ENCODE measurements around the gene UBXN6. TPM values are rescaled to one million over a fixed set of nuclear protein-coding genes. Genes with fewer than 3 reads are reported as not detected.

UBXN6 gene, protein sequence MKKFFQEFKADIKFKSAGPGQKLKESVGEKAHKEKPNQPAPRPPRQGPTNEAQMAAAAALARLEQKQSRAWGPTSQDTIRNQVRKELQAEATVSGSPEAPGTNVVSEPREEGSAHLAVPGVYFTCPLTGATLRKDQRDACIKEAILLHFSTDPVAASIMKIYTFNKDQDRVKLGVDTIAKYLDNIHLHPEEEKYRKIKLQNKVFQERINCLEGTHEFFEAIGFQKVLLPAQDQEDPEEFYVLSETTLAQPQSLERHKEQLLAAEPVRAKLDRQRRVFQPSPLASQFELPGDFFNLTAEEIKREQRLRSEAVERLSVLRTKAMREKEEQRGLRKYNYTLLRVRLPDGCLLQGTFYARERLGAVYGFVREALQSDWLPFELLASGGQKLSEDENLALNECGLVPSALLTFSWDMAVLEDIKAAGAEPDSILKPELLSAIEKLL
- total RNA-seq = 10 to 100 TPM; 31.1 to 42.4 TPM

DNA sequence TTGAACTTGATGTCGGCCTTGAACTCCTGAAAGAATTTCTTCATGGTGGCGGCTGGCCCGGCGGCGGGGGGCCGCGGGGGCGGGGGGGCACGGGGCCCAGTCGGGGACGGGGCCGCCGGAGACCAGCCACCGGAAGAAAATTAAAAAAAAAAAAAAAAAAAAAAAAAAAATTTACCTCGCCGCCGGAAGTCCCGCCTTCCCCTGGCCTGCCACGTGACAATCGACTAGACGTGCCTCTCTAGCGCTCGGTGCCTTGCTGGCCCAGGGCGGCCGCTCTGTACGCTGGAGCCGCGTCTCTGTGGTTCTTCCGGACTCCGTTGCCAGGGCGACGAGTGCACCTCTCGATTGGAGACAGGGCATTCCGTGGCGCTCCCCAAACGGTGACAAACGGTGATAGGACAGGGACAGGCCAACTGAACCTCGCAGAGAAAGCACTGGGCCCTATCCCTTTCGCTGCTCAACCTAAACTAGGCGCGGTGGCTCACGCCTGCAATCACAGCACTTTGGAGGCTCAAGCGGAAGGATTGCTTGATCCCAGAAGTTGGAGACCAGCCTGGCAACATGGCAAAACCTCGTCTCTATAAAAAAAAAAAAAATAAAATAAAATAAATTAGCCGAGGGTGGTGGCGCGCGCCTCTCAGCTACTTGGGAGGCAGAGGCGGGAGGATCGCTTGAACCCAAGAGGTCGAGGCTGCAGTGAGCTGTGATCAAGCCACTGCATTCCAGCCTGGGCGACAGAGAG lies at the start of gene UBXN6:
TSS of gene UBXN6 (minus strand) at position 141 of the 742 bp plus-strand sequence. CDS start at position 44, 97 bp downstream.
- Mint-ChIP-seq H3K27ac (peak within 1 kb of the TSS; percentile 91 to 96), H3K9me3 (no peaks in the 10 kb centered on the region)

GRCh38 chr19:4507150-4507452 lies 49.5 kb upstream of the UBXN6 start:
- H3K9me3 Mint-ChIP-seq = no peaks in the 10 kb centered on the region
- ATAC-seq (no peak), DNase-seq (ENCODE audit: low spot score in 2 of 2) (no peak)
- peak overlapping the region in 1 of 2 donors; percentile 4 for H3K27ac Mint-ChIP-seq
- no peaks in the 10 kb centered on the region for H3K36me3 Mint-ChIP-seq

More for the DNA sequence above, at the start of gene UBXN6:
- DNase-seq (ENCODE audit: low spot score in 2 of 2) = peak; percentile 98 to 99
- ATAC-seq = peak; percentile 95 to 100
- no peaks in the 10 kb centered on the region for H3K36me3 Mint-ChIP-seq

DNA sequence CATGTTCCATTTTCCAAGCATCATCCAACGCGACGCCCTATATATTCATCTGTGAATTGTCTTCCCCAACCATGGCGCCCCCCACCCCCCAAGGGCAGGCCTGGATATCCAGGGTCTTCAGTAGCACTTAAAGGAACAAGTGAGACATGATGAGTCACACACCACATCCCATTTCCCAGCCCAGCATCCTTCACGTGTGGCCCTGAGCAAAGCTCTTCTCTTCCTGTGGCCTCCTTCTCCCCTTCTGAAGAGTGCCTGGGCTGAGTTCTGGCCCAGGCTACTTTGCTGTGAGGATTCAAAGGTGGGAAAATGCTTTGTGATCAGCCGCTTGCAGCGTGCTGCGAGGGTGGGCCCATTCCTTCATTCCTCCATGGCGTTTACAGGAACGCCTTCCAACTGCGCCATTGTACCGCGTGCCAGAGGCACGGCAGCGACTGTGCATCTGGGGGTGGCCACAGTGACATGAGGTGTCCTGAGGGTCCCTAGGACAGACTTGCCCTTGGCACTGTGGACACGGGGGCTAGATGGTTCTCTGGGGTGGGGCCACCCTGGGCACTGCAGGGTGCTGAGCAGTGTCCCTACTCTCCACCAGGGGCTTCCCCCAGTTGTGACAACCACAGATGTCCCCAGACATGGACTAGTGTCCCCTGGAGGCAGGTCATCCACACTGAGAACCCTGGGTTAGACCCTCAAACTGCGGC lies 49.0 kb upstream of the UBXN6 start:
- no peaks in the 10 kb centered on the region for H3K36me3 Mint-ChIP-seq
- H3K27ac Mint-ChIP-seq = peak overlapping the region; percentile 4 to 51
- ATAC-seq (peak; percentile 44 to 51), DNase-seq (ENCODE audit: low spot score in 2 of 2) (no peak)
- no peaks in the 10 kb centered on the region for H3K9me3 Mint-ChIP-seq

DNA sequence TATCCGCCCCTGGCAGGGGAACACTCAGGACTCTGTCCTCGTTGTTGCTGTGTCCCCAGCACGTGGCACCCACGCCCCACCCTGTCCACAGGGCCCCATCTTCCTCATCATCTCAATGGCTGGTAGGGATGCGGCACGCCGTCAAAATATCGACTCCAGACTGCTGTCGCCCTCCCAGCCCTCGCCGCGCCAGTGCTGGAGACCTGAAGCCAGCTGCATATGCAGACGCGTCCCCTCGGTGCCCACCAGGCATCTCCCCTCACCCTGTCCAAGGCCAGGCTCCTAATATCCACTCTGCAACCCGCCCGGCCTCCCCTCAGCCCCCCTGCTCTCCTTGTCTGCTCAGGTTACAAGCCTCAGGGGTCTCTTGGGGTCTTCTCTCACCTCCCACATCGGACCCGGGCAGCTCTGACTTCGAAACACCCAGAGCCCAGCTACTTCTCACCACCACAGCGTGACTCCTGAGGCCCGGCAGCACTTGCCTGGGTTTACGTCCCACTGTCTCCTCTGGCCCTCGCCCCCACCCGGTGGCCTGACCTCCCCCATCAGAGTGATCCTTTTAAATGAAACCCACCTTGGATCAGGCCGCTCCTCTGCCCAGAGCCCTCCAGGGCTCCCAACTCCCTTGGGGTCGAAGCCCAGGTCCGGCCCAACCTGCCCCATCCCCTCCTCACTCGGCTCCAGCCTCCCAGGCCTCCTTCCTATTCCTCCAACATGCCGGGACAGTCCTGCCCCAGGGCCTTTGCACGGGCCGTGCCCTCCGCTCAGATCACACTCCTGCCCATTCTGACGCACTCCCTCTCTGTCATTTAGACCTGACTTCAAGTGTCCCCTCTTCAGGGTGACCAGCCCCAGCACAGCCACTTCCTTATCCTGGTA lies 48.2 kb upstream of the UBXN6 start:
- no peak for DNase-seq (ENCODE audit: low spot score in 2 of 2)
- ATAC-seq = peak in 1 of 2 donors; percentile 3
- H3K9me3 Mint-ChIP-seq = no peaks in the 10 kb centered on the region
- H3K27ac Mint-ChIP-seq = peak overlapping the region; percentile 4 to 51
- H3K36me3 Mint-ChIP-seq = no peaks in the 10 kb centered on the region

GRCh38 chr19:4504891-4505569 lies 47.4 kb upstream of the UBXN6 start:
- peak overlapping the region; percentile 4 to 84 for H3K27ac Mint-ChIP-seq
- peak in 1 of 2 donors; percentile 41 for ATAC-seq
- no peak for DNase-seq (ENCODE audit: low spot score in 2 of 2)
- no peaks in the 10 kb centered on the region for H3K9me3 Mint-ChIP-seq
- H3K36me3 Mint-ChIP-seq = no peaks in the 10 kb centered on the region

GRCh38 chr19:4504297-4504701 lies 46.7 kb upstream of the UBXN6 start:
- ATAC-seq = no peak
- no peak for DNase-seq (ENCODE audit: low spot score in 2 of 2)
- Mint-ChIP-seq H3K36me3 (no peaks in the 10 kb centered on the region), H3K27ac (no peak overlapping the region), H3K9me3 (no peaks in the 10 kb centered on the region)

DNA sequence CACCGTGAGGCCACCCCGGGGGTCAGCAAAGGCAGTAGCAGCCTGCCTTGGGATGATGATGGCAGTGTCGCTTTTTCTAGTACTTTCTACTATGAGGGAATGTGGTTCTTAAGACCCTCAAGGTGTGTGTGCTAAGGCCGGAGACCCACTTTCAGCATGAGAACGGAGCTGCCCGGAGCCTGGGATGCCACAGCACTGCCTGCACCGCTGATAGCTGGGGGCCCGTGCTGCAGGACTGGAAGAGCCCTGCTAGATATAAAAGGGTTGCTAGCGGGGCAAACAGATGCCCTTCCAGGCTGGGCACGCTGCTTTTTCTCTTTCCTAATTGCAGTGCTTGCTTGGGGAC lies 46.2 kb upstream of the UBXN6 start:
- DNase-seq (ENCODE audit: low spot score in 2 of 2) = no peak
- H3K27ac Mint-ChIP-seq = no peak overlapping the region
- no peak for ATAC-seq
- no peaks in the 10 kb centered on the region for H3K9me3 Mint-ChIP-seq
- no peaks in the 10 kb centered on the region for H3K36me3 Mint-ChIP-seq

DNA sequence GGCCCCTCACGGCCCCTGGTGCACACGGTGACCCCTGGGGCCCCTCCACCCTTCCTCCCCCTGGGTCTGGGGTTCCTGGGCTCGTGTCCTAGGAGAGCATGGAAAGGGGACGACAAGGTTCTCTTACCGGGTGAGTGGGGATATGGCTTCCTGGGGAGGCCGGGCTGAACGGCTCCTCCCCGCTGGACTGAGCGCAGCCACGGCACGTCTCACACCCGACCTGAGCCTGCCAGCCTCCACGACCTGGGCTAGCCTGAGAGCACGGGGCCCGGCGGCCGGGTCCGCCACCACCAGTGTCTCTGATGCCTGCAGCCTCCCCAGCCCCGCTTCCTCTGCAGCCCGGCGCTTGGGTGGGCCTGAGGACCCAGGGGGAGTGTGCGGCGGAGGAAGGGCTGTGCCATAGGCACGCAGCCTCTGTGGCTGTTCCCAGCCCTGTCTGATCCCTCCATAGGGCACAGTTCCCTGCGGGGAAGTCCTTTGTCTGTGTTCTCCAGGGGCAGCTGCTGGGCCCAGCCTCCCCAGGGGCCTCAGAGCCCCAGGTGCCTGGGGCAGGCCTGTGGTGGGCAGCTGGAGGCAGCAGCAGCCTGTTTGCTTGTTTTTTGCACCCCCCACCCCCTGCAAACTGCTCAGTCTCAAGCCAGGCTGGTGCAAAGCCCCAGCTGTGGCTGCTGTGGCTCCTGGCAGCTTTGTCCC lies 45.7 kb upstream of the UBXN6 start:
- Mint-ChIP-seq H3K9me3 (no peaks in the 10 kb centered on the region), H3K27ac (no peak overlapping the region), H3K36me3 (no peaks in the 10 kb centered on the region)
- DNase-seq (ENCODE audit: low spot score in 2 of 2) = no peak
- ATAC-seq = no peak

DNA sequence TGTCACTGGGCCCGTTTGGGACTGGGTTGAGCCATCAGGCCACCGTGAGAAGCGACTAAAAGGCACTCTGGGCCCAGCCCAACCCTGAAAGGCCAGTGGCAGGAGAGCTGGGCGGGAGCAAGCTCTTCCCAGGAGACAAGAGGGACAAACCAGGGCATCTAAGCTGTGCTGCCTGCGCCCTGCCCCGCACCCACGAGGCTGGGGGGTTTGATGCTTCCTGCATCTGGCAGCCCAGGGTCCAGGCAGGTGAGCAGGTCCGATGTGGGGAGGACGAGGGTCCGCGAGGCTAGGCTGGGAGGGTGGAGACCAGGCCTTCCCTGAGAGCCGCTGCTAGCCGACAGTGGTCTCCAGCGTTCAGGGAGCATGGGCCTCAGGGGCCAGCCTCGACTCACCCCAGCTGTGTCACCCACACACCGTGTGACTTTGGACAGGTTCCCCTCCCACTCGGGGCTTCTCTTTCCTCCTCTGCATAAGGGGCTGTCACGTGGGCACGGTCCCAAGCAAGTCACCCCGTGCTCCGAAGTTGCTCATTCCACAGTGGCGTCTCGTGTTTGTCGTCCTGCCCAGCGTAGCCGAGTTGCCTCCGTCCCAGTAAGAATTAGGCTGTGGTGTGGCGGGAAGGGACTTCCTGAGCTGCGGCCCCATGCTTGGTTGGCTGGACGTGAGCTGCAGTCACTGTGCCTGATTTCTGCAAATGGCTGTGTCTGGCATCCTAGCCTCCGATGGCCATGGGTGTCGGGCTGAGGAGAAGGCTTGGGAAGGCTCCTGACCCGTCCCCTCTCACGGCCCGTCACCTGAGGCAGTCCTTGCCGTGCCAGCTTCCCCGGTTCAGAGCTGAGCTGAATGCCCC lies 44.9 kb upstream of the UBXN6 start:
- H3K27ac Mint-ChIP-seq = no peak overlapping the region
- DNase-seq (ENCODE audit: low spot score in 2 of 2) (no peak), ATAC-seq (no peak)
- no peaks in the 10 kb centered on the region for H3K9me3 Mint-ChIP-seq
- H3K36me3 Mint-ChIP-seq = no peaks in the 10 kb centered on the region

- H3K9me3 Mint-ChIP-seq = no peaks in the 10 kb centered on the region
- no peaks in the 10 kb centered on the region for H3K36me3 Mint-ChIP-seq
- DNase-seq (ENCODE audit: low spot score in 2 of 2) = no peak
- ATAC-seq = no peak
- no peak overlapping the region for H3K27ac Mint-ChIP-seq
Measured at GRCh38 chr19:4501691-4502090, 44.1 kb upstream of the UBXN6 start.

DNA sequence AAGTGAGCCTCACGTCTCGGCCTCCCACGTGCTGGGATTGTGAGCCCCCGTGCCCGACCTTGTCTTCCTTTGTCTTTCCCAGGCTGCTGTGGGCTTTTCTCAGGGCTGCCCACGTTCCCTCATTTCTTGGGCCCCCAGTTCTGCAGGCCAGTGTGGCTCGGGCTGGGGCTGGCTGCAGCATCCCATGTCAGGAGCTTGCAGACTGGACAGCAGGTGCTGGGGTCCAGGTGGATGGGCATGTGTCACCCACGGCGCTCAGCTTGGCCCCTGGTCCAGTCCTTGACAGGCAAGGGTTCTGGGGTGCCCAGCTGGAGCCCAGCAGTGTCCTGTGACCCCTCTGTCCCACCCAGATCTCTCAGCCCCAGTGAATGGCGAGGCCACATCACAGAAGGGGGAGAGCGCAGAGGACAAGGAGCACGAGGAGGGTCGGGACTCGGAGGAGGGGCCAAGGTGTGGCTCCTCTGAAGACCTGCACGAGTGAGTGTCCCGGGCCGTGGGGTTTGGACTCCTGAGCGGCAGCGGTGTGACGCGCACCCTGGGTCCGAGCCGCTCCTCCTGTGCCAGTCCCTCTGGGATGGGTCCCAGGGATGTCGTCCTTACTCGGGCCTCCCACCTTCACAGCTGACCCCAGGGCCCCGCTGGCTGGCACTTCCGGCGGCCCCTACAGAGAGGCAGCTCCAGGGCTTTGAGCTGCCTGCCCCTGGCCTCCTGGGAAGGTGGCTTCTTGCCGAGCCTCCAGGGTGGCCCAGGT lies 43.4 kb upstream of the UBXN6 start:
- DNase-seq (ENCODE audit: low spot score in 2 of 2) (no peak), ATAC-seq (no peak)
- H3K9me3 Mint-ChIP-seq = no peaks in the 10 kb centered on the region
- no peak overlapping the region for H3K27ac Mint-ChIP-seq
- no peaks in the 10 kb centered on the region for H3K36me3 Mint-ChIP-seq

- ATAC-seq = no peak
- DNase-seq (ENCODE audit: low spot score in 2 of 2) = no peak
- H3K36me3 Mint-ChIP-seq = no peaks in the 10 kb centered on the region
- H3K9me3 Mint-ChIP-seq = no peaks in the 10 kb centered on the region
- H3K27ac Mint-ChIP-seq = peak overlapping the region; percentile 44 to 61
Measured at GRCh38 chr19:4499855-4500254, 42.3 kb upstream of the UBXN6 start.

- H3K9me3 Mint-ChIP-seq = no peaks in the 10 kb centered on the region
- H3K36me3 Mint-ChIP-seq = no peaks in the 10 kb centered on the region
- DNase-seq (ENCODE audit: low spot score in 2 of 2) (no peak), ATAC-seq (no peak)
- H3K27ac Mint-ChIP-seq = peak overlapping the region in 1 of 2 donors; percentile 61
Measured at GRCh38 chr19:4499318-4499717, 41.7 kb upstream of the UBXN6 start.

DNA sequence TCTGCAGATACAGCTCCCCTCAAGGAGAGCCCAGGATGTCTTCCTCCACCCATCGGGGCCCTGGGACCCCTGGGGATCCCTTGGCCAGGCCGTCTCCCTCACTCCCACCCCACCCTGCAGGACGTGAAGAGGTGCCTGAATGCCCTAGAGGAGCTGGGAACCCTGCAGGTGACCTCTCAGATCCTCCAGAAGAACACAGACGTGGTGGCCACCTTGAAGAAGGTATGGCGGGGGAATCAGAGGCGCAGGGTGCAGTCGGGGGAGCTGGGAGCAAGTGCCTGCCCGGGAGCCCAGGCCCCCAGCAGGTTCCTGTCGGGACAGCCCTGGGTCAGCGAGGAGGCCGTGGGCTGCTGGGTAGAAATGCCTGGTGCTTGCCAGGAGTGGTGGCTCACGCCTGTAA lies 41.1 kb upstream of the UBXN6 start:
- no peaks in the 10 kb centered on the region for H3K36me3 Mint-ChIP-seq
- DNase-seq (ENCODE audit: low spot score in 2 of 2) = no peak
- no peaks in the 10 kb centered on the region for H3K9me3 Mint-ChIP-seq
- no peak overlapping the region for H3K27ac Mint-ChIP-seq
- ATAC-seq = no peak
